B cell (primary cell): ENCODE measurements around the gene MYO1B.

Experiments
- CTCF ChIP-seq: fragments of 200-600 bp; IDR thresholded peaks from one replicate; pipeline ENCODE4 v1.8.0; 2022; ENCODE audit warnings: antibody characterized with exemption, mild to moderate bottlenecking
- EZH2 ChIP-seq: IDR thresholded peaks from 2 replicates; pipeline ENCODE4 v1.6.1; 2012; ENCODE audit warnings: borderline replicate concordance, low read depth, mild to moderate bottlenecking, moderate library complexity, low read length; ENCODE audit not compliant: insufficient read depth, poor library complexity, severe bottlenecking

- no peak for TF ChIP-seq CTCF
- no peak for TF ChIP-seq EZH2
These were observed 23.4 kb downstream of the MYO1B start for GRCh38 chr2:191268596-191268995.
